ENCODE measurements around the gene ARHGAP26.

Gene ARHGAP26

DNA sequence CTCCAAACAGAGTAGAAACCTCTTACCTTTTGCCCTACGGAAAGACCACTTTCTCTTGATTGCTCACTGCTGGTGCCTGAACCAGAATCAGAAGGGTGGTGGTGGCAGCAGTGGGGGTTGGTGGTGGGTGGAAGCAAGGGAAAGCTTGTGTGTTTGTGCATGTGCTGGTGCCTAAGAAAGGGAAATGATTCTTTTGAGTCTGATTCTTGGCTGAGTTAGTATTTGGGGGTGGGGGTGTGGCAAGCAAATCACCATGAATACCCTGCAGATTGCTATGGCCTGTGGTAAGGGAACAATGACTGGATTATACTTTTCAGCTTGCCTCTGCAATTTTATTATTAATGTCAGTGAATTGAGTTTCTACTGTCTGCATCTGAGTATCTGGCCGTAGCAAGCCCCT lies 106.6 kb downstream of the ARHGAP26 start:
- no peak for FAIRE-seq

DNA sequence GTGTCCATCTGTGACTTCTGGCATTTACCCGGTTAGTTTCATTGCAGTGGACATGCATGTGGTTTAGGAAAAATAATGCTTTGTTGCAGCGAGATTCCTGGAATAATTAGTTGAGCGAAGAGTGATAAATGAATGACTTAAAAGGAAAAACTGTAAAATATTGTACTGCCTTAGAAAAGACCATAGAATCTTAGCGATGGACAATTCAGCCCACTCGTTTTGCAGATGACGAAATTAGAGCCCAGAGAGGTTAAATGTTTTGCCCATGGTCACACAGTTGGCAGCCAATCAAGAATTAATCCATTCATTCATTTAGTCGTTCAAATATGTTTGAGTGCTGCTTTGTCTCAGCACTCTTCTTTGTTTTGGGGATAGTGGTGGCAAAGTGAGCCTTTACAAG lies 107.9 kb downstream of the ARHGAP26 start:
- no peak for FAIRE-seq

DNA sequence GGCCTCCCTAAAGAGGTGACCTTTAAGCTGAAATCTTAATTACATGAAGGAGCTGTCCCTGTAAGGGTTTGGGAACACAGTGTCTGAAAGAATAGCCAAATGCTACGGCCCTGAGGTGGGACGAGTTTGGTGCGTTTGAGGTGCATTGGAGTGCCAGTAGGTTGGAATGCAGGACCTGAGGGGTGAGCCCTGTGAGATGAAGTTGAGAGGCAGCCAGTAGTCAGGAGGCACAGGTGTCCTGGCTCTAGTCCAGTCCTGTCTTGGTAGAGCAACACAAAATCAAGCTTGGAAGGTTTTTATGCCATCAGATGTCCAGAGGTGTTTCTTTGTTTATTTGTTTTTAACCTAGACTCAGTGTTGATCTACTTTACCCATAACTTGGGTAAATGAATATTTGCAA lies 108.5 kb downstream of the ARHGAP26 start:
- FAIRE-seq, result no peak

DNA sequence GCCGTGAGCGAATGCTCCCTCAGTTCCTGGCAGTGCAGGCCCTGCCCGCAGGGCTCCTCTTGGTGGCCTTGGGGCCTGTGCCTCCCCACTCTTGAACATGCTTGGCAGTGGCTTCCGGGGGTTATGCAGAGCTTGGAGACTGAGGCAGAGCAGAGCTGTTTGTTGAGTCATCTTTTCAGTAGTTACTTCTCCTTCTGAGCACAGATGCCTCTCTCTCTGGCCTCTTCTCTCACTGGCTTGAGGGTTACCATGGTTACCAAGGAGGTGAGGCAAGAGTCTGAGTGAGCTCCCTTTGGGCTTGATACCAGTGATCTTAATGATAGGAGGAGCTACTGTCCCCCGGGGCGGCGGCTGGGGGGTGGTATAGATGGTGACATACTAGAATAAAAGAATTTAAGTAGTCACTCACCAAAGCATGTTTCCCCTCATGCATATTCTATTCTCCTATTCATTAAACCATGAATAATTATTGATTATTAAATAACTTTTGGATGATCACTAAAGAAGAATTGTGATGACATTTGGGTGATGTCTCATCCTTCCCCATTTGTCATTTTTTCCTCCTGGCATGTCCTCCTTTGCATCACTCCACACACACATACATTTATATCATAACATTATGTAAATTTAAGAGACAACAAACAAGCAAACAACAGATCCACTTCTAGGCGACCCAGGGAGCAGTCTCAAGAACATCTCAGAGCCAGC lies 111.1 kb downstream of the ARHGAP26 start:
- FAIRE-seq, result no peak

DNA sequence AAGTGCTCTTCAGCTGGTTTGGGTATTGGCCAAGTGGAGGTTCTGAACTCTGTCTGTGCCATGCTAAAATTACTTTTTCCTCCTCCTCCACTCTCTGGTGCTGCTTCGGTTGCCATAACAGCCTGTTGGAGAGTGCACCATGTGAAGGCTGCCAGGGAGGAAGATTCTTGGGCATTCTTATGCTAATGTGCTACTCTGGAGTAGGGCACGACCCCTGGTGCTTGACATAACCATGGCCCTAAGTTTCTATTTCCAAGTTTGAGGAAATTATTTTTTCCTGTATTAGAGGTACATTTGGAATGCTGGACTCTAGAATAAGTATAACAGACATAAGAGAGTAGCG lies 111.6 kb downstream of the ARHGAP26 start:
- FAIRE-seq, result no peak

DNA sequence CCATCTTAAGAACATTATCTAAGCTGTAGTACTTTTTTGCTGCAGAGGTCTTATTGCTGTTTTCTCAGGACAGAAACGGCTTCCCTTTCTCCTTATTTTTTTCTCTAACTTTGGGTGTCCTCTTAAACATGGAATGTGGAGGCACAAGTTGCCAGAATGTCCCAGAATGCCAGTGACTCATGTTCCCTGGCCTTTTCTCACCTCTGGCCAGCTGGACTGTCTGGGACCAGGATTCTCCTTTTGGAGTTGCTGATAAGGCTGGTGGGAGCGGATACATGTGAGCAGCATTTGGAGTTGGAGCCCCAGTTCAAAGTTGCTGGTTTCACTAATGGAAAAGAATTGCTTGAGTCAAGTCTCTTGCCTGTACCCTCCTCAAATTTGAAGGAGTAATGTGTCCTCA lies 112.8 kb downstream of the ARHGAP26 start:
- no peak for FAIRE-seq

DNA sequence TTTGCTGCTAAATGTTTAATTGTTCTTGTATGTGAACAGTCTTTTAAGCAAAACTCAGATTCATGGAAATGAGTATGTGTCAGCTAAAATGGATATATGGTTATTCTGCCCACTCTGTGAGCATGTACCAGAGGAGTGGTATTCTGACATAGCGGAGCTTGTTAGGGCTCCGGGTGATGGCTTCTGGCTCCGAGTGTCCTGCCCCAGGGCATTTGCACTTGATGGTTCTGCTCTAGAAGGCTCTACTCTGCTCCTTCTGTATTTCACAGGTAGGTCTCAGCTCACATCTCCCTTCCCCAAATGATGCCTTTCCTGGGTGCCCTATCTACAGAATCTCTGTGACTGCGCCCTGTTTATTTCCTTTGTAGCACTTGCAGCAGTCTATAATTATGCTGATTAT lies 113.3 kb downstream of the ARHGAP26 start:
- no peak for FAIRE-seq

DNA sequence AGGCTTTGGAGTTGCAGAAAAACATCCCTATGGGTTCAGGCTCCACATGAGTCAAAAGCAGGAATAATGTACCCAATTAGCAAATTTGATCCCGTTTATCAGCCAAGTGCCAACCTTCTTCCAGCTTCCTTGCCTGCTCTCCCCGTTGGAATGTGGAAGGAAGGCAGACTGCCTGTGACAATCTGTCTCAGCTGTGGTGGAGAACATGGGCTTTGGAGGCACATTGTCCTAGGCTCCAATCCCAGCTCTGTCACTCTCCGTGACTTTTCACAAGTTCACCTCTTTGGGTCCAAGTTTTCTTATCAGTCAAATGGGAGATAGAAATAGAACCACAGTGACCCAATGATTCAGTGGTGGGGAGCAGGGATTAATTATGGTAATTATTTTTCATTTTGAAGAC lies 113.9 kb downstream of the ARHGAP26 start:
- no peak for FAIRE-seq

DNA sequence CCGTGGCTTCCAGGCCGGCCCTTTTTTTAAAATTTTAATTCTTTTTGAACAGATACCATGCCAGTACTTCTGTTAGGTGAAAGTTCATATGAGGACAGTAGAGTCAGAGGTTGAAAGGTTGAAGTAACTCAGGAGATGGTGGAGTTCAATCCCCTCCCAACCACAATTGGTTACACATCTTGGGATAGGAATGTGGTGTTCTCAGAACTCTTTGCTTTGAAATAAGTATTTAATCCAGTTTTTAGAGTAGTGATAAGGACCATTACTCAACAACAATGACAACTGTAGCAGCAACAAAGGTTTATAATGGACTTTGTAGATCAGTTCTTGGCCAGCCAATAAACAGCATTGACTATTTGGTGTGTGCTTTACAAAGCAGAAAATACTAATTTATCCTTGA lies 116.0 kb downstream of the ARHGAP26 start:
- no peak for FAIRE-seq

DNA sequence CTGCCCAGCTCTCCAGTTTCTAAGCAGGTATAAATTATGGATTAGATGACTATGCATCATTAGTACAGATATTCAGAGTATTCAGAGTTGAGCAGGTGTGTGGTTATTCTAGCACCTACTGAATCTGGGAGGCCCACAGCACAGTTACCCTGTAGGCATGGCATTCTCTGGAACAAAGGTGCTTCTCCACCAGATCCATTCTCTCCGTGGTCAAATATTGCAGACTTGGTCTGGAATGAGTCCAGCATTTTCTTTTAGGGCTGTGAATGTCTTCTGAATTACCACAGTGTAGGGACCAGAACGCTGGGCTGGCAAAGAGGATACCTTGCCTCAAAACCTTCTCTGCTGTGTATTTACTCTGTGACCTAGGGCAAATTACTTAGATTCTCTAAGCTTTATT lies 116.8 kb downstream of the ARHGAP26 start:
- FAIRE-seq, result no peak

DNA sequence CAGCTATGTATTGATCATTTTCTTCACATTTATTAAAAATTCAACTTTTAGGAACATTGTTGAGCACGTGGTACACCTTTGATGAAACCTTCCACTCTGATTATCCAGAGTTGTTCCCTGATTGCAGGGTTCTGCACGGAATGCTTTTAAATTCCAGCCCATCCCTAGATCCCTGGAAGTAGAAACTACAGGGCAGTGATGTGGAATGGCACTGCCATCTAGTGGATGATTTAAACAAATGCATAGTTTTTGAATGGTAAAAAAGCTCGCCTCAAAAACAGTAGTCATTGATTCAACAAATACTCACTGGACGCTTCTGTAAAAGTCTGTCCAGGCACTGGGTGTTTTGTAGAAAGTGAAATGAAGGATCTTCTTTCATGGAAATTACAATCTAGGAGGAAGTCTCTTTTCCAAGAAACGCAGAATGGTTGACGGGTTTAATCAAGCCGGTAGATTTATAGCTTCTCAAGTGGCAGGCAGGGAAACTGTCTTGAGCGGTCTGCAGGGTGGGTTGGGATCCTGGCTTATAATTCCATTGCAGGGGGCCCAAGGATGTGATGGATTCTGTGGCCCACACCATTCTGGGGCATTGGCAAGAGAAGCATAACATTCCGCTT lies 118.4 kb downstream of the ARHGAP26 start:
- no peak for FAIRE-seq

DNA sequence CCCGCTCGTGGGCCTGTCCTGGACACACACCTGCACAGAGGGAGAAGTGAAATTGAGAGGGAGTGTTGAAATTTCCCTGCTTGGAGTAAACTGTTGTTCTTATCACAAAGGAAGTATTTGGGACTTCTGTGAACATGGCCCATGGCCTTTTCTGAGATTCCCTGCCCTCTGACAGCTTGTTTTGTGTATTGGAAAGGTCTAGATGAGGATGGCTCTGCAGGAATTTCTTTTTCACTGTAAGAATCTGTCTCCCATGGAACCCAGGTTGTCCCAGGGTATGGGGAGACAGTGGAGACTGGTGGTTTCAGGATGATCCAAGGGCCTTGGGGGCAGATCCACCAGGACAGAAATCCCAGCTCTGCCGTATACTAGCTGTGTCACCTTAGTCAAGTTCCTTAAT lies 121.8 kb downstream of the ARHGAP26 start:
- no peak for FAIRE-seq

DNA sequence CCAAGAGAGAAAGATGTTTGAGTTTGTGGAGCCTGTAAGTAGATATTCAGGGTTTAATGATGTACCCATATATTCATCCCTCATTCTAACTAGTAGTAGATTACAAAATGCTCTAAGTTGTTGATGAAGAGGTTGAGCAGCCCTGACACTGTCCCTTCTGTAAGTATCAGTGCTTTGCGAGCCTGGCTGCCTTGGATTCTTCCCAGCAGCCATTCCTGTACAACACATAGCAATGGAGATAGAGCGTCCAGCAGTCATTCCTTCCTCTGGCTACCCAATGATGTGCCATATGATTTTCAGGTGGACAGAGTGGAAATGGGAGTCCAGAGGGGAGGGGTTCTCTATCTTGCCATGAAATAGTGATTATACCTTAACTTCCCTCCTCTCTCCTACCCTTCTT lies 124.1 kb downstream of the ARHGAP26 start:
- no peak for FAIRE-seq

DNA sequence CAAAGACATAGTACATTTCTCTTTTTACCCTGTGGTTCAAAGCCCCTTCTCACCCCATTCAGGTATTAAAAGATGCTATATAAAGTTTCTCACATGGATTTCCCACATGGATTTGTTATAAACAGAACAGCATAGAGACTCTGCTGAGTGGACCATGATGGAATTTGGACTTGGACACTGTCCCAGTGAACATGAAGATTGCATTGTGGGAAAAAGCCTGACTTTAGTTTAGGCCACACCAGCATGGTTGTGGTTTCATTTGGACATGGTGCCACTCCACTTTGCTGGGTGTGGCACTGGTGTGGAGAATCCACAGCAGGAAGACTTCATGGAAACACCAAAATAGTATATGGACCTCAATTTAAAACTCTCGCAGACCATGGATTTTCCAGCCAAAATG lies 124.6 kb downstream of the ARHGAP26 start:
- no peak for FAIRE-seq

DNA sequence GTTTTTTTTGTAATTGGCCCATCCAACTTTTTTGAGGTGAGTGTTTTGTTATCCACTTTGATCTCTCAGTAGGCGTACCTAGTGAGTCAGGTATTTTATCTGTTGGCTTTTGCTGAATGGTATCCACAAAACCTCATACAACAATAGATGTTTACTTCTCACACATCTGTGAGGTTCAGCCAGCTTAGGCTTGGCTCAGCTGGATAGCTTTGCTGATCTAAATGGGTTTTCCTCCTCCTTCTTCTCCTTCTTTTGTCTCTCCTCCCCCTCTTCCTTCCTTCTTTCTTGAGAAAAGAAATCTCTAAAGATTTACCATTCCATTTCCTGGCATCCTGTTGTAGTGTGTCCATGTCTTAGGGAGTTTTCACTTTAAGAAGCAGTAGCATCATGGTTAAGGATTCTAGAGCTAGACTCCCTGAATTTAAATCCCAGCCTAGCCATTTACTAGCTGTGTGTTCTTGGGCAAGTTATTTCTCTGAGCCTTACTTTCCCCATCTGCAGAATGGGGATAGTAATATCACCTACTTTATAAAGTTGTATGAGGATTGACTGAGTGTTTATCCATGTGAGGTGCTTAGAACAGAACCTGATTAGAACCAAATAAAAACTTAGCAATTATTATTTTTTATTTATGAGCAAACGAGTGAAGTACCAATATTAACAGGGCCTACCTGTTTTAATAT lies 126.3 kb downstream of the ARHGAP26 start:
- FAIRE-seq, result no peak

DNA sequence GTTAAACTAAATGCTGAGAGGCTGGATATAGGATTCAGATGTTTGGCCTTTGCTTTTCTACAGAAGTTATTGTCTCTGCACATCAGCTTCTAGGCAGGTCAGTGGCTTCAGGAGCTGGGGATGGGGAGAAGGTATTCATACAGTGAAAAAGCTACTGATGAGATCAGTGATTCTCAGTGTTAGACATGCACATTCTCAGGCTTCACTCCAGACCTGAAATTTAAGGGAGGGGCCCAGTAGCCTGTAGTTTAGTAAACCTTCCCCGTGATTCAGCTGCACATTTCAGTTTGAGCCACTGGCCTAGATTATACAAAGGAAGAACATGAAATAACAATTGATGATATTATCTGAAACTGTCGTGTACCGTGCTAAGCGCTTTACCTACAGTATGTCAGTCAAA lies 127.2 kb downstream of the ARHGAP26 start:
- no peak for FAIRE-seq

DNA sequence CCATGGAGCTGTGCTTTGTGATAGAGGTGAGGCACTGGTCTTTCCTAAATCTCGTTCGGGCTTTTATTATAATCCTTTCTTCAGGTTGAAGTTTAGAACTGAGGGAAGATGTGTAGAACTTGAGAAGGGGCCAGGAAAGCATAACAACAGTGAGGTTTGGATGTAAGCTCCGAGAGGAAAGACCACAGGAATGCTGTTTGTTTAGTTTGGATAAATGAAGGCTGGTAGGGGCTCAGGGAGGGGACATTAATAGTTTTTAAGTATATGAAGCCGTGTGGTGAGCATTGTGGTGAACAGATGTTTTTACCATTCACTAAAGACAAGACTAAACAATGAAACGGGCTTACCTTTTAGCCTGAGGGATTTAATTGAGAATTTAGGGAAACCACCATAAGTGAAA lies 130.8 kb downstream of the ARHGAP26 start:
- FAIRE-seq, result no peak

DNA sequence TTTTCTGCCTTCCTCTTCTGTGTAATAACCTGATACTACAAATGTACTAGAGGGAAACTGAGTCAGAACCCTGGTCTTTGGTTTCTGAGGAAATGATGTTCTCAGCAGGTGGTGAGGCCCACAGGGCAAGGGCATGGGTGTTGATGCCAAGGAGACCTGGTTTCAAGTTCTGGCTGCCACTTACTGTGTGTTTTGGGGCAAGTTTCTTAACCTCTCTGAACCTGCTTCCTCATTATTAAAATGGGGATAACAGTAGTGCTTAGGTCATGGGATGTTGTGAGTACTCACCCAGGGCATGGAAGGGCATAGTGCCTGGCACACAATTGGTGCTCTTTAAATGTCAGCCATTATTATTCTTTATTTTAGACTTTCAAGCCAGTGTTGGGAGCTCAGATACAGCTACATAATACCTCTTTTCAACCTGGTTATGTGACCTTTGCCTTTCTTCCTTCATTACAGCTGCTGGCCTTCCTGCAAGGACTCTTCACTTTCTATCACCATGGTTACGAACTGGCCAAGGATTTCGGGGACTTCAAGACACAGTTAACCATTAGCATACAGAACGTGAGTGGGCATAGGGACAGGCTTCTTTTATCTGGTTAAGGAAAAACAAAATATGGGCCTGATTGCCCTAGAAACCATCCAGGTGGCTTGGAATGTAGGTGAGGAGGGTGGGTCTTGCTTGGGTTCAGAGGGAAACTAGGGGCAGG lies 131.5 kb downstream of the ARHGAP26 start:
- FAIRE-seq, result no peak

DNA sequence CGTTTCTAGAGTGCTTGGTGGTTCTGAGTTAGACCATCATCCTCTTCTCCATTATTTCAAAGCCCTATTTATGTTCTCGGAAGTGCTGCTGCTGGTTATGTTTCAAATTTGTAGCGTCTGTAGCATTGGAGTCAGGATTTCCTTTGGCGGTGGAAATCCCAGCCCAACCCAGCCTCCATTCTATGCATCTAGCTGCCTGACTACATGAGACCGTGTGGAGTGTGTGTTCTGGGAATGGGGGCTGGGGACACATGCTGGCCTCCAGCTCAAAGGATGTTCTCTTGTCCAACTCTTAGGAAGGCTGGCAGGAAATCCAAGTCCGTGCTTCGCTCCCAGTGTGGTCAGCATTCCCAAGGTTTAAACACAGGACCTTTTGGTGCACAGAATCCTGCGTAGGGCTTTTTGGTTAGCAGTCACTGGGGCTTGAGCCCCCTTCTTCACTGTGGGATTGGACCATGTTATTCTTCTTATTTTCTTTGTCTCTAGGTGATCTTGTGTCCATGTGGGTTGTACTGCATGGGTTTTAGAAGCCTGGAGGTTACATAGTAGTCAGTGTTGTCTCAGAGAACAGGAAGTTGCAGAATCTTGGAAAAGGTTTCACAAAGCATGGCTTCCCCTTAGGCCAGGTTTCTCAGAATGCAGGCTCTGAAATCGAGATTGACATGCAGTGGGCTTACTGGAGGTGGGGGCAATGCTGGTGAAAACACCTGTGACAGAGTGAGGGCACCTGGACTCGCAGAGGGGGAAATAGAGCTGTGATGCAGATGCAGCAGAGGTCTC lies 132.2 kb downstream of the ARHGAP26 start:
- no peak for FAIRE-seq

DNA sequence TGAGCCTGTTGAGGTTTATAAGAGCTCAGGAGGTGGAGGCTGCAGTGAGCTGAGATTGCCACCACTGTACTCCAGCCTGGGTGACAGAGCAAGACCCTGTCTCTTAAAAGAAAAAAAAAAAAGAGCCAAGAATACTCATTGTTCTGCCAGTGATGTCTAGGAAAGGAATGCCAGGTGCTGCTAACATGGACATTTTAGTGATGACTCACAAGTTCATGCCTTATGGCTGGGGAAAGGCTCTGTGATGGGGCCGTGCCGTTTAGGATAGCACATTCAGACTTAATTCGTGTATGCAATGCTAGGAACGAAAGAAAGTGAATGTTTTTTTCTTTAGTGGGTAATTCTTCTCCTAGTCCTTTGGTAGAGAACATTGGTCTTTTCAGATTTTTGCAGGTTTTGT lies 134.2 kb downstream of the ARHGAP26 start:
- FAIRE-seq, result no peak

DNA sequence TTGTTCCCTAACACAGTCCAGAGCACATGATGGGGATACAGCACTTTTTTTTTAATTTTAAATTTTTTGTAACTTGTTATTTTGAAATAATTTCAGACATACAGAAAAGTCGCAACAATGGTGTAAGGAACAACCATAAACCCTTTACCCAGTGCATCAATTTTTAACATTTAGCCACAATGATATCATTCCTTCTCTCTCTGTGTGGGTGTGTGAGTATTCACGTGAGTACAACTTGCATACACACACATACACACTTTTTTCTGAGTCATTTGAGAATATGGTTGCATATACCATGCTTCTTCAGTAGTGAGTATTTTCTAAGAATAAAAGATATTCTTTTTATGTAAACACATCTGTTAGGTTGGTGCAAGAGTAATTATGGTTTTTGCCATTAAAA lies 135.2 kb downstream of the ARHGAP26 start:
- no peak for FAIRE-seq

DNA sequence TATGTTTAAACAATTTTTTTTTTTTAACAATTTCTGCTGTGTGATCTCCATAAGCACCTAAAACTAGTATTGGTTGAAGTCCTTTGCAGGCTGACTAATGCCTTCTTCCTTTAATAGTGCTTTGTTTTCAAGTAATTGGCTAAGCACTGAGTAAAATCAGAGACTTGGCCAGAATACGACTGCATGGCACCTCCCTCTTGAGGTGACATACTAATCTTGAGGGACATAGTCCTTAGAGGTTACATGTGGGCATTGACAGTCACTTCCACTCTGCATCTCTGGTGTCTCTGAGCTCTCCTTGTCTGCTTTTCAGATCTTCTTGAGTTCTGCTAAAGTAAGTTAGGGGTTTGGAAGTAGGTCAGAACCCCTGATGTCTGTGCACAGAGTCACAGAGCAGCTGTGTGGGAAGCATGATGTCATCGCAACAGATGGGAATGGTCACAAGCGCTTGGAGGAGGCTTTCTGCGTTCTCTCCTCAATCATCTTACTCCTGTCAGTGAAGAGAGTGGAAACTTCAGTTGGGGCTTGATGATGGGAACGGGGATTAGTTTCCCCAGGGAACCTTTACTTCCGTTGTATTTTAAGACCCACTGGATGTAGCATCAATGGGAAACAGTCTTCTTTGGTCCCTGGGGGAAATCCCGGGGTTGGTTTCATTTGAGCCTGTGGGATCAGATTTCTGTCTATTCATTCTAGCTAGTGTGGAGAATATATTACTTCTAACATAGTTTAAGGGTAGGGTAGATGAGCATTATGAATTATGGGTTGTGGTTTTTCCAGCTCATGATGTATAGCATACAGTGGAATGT lies 136.9 kb downstream of the ARHGAP26 start:
- no peak for FAIRE-seq

All from colon (tissue), 2 donors.